Activated CD4-positive, alpha-beta memory T cell treated with anti-CD3 and anti-CD28 coated beads for 36 hours (primary cell): ENCODE results near the gene XKR7. TPM values are rescaled to one million over a fixed set of nuclear protein-coding genes. Genes with fewer than 3 reads are reported as not detected.

Experiments
- CTCF ChIA-PET: fragments of 350-600 bp; sonication (Branson Sonifier 250); formaldehyde crosslinking; loops from one replicate; lab custom pipeline; 2021; ENCODE audit warnings: antibody characterized with exemption, inconsistent platforms; lab: Charles Lee
- POLR2A ChIA-PET: fragments of 350-600 bp; sonication (Branson Sonifier 250); formaldehyde crosslinking; loops from one replicate; lab custom pipeline; 2021; ENCODE audit warnings: antibody characterized with exemption; lab: Charles Lee
- DNase-seq: peaks from one replicate; pipeline ENCODE4 v3.0.0-alpha.2; 2020
- H3K27ac Mint-ChIP-seq: one replicate; pipeline ENCODE4 v1.8.0; 2021; ENCODE audit warnings: mixed read lengths
- H3K27me3 Mint-ChIP-seq: one replicate; pipeline ENCODE4 v1.8.0; 2021; ENCODE audit warnings: mixed read lengths
- H3K36me3 Mint-ChIP-seq: one replicate; pipeline ENCODE4 v1.8.0; 2021; ENCODE audit warnings: mixed read lengths
- H3K4me1 Mint-ChIP-seq: one replicate; pipeline ENCODE4 v1.8.0; 2021; ENCODE audit warnings: low read depth, mixed read lengths
- H3K4me3 Mint-ChIP-seq: one replicate; pipeline ENCODE4 v1.8.0; 2021; ENCODE audit warnings: mild to moderate bottlenecking, mixed read lengths
- H3K9me3 Mint-ChIP-seq: one replicate; pipeline ENCODE4 v1.8.0; 2021; ENCODE audit warnings: mixed read lengths
- intact Hi-C: fragments of 100-400 bp; cut with micrococcal nuclease; formaldehyde crosslinking; loops from one replicate; pipeline ENCODE4 v1.15.1; 2023
- total RNA-seq, 2 experiments: library from RNA; stranded (reverse); gene quantifications; one replicate each; pipeline ENCODE4 v1.2.3, GENCODE V29; 2021

Gene XKR7
- total RNA-seq, 2 experiments from 2014 or later = not detected

GRCh38 chr20:31987744-31988143 lies 19.8 kb downstream of the XKR7 start:
- Mint-ChIP-seq H3K36me3 (no peaks in the 10 kb centered on the region), H3K9me3 (no peaks in the 10 kb centered on the region), H3K27ac (no peak overlapping the region), H3K4me1 (no peaks in the 10 kb centered on the region), H3K4me3 (no peak overlapping the region), H3K27me3 (peaks cover 2% of the 10 kb centered on the region)
- ChIA-PET POLR2A (no interaction called here), CTCF (no interaction called here)
- no peak for DNase-seq
- intact Hi-C loops = no loop called here

GRCh38 chr20:31988430-31989015 lies 20.6 kb downstream of the XKR7 start:
- peaks cover 8% of the 10 kb centered on the region for H3K27me3 Mint-ChIP-seq
- POLR2A ChIA-PET = no interaction called here
- no peaks in the 10 kb centered on the region for H3K36me3 Mint-ChIP-seq
- no peak overlapping the region for H3K27ac Mint-ChIP-seq
- DNase-seq = no peak
- intact Hi-C loops = no loop called here
- no peaks in the 10 kb centered on the region for H3K9me3 Mint-ChIP-seq
- no peaks in the 10 kb centered on the region for H3K4me1 Mint-ChIP-seq
- no peak overlapping the region for H3K4me3 Mint-ChIP-seq
- CTCF ChIA-PET = no interaction called here

GRCh38 chr20:31989030-31989645 lies 21.2 kb downstream of the XKR7 start:
- Mint-ChIP-seq H3K4me1 (no peaks in the 10 kb centered on the region), H3K27ac (no peak overlapping the region), H3K9me3 (no peaks in the 10 kb centered on the region), H3K4me3 (no peak overlapping the region), H3K36me3 (no peaks in the 10 kb centered on the region), H3K27me3 (peaks cover 13% of the 10 kb centered on the region)
- POLR2A ChIA-PET = no interaction called here
- CTCF ChIA-PET = no interaction called here
- no peak for DNase-seq
- intact Hi-C loops = no loop called here

- Mint-ChIP-seq H3K36me3 (no peaks in the 10 kb centered on the region), H3K27me3 (peaks cover 24% of the 10 kb centered on the region), H3K27ac (no peak overlapping the region), H3K9me3 (no peaks in the 10 kb centered on the region), H3K4me3 (no peak overlapping the region), H3K4me1 (no peaks in the 10 kb centered on the region)
- no peak for DNase-seq
- intact Hi-C loops = no loop called here
- CTCF ChIA-PET = interaction anchor here (0.6 kb wide), 1 partner anchor 69 kb away, joined by 4 read pairs; no protein-coding TSS in a partner anchor
- POLR2A ChIA-PET = no interaction called here
Measured at GRCh38 chr20:31990641-31991338, 22.8 kb downstream of the XKR7 start.

- intact Hi-C loops = no loop called here
- CTCF ChIA-PET = interaction anchor here (0.6 to 1.1 kb wide), 2 partner anchors 35 to 69 kb away, joined by 4 read pairs; no protein-coding TSS in a partner anchor
Measured at GRCh38 chr20:31991339-31991705, 23.4 kb downstream of the XKR7 start.

GRCh38 chr20:31992086-31992485 lies 24.1 kb downstream of the XKR7 start:
- intact Hi-C loops = no loop called here
- H3K4me3 Mint-ChIP-seq = no peak overlapping the region
- no peaks in the 10 kb centered on the region for H3K9me3 Mint-ChIP-seq
- no peak for DNase-seq
- peaks cover 34% of the 10 kb centered on the region for H3K27me3 Mint-ChIP-seq
- POLR2A ChIA-PET = no interaction called here
- H3K36me3 Mint-ChIP-seq = no peaks in the 10 kb centered on the region
- H3K27ac Mint-ChIP-seq = no peak overlapping the region
- CTCF ChIA-PET = interaction anchor here (0.7 to 1.1 kb wide), 2 partner anchors 34 to 100 kb away, joined by 3 to 4 read pairs; no protein-coding TSS in a partner anchor
- no peaks in the 10 kb centered on the region for H3K4me1 Mint-ChIP-seq

More at GRCh38 chr20:31991339-31991705, 23.4 kb downstream of the XKR7 start:
- no peaks in the 10 kb centered on the region for H3K9me3 Mint-ChIP-seq
- H3K4me3 Mint-ChIP-seq = no peak overlapping the region
- peaks cover 28% of the 10 kb centered on the region for H3K27me3 Mint-ChIP-seq
- DNase-seq = no peak
- H3K4me1 Mint-ChIP-seq = no peaks in the 10 kb centered on the region
- H3K27ac Mint-ChIP-seq = no peak overlapping the region
- POLR2A ChIA-PET = no interaction called here
- no peaks in the 10 kb centered on the region for H3K36me3 Mint-ChIP-seq

- no peak overlapping the region for H3K4me3 Mint-ChIP-seq
- intact Hi-C loops = no loop called here
- CTCF ChIA-PET = no interaction called here
- H3K9me3 Mint-ChIP-seq = no peaks in the 10 kb centered on the region
- H3K27ac Mint-ChIP-seq = no peak overlapping the region
- POLR2A ChIA-PET = no interaction called here
- H3K36me3 Mint-ChIP-seq = no peaks in the 10 kb centered on the region
- H3K4me1 Mint-ChIP-seq = no peaks in the 10 kb centered on the region
- no peak for DNase-seq
- peaks cover 35% of the 10 kb centered on the region for H3K27me3 Mint-ChIP-seq
Measured at GRCh38 chr20:31996996-31997395, 29.0 kb downstream of the XKR7 start.

GRCh38 chr20:31998246-31998645 lies 30.3 kb downstream of the XKR7 start:
- intact Hi-C loops = no loop called here
- ChIA-PET CTCF (no interaction called here), POLR2A (no interaction called here)
- H3K27me3 Mint-ChIP-seq = peaks cover 31% of the 10 kb centered on the region
- no peak overlapping the region for H3K4me3 Mint-ChIP-seq
- DNase-seq = no peak
- no peak overlapping the region for H3K27ac Mint-ChIP-seq
- H3K9me3 Mint-ChIP-seq = no peaks in the 10 kb centered on the region
- H3K4me1 Mint-ChIP-seq = no peaks in the 10 kb centered on the region
- H3K36me3 Mint-ChIP-seq = no peaks in the 10 kb centered on the region

- no peaks in the 10 kb centered on the region for H3K36me3 Mint-ChIP-seq
- H3K4me3 Mint-ChIP-seq = no peak overlapping the region
Measured at GRCh38 chr20:32003325-32003724, 35.4 kb downstream of the XKR7 start.

GRCh38 chr20:32004963-32005362 lies 37.0 kb downstream of the XKR7 start:
- DNase-seq = no peak
- no peaks in the 10 kb centered on the region for H3K36me3 Mint-ChIP-seq
- ChIA-PET CTCF (interaction anchor here (0.7 kb wide), 1 partner anchor 26 kb away, joined by 3 read pairs; no protein-coding TSS in a partner anchor), POLR2A (no interaction called here)
- no peak overlapping the region for H3K27ac Mint-ChIP-seq
- H3K9me3 Mint-ChIP-seq = no peaks in the 10 kb centered on the region
- no peak overlapping the region for H3K4me3 Mint-ChIP-seq
- H3K27me3 Mint-ChIP-seq = peaks cover 3% of the 10 kb centered on the region
- no peaks in the 10 kb centered on the region for H3K4me1 Mint-ChIP-seq
- intact Hi-C loops = no loop called here

More at GRCh38 chr20:32003325-32003724, 35.4 kb downstream of the XKR7 start:
- no peaks in the 10 kb centered on the region for H3K4me1 Mint-ChIP-seq
- ChIA-PET POLR2A (no interaction called here), CTCF (no interaction called here)
- intact Hi-C loops = no loop called here
- DNase-seq = no peak
- H3K27me3 Mint-ChIP-seq = peaks cover 2% of the 10 kb centered on the region
- H3K9me3 Mint-ChIP-seq = no peaks in the 10 kb centered on the region
- H3K27ac Mint-ChIP-seq = no peak overlapping the region

GRCh38 chr20:32006053-32006452 lies 38.1 kb downstream of the XKR7 start:
- peaks cover 3% of the 10 kb centered on the region for H3K27me3 Mint-ChIP-seq
- no peak overlapping the region for H3K27ac Mint-ChIP-seq
- DNase-seq = no peak
- ChIA-PET CTCF (no interaction called here), POLR2A (no interaction called here)
- no peaks in the 10 kb centered on the region for H3K36me3 Mint-ChIP-seq
- no peak overlapping the region for H3K4me3 Mint-ChIP-seq
- no peaks in the 10 kb centered on the region for H3K9me3 Mint-ChIP-seq
- intact Hi-C loops = no loop called here
- H3K4me1 Mint-ChIP-seq = no peaks in the 10 kb centered on the region
